H1 (cell line): ENCODE results near the gene PIK3R4. TPM values are rescaled to one million over a fixed set of nuclear protein-coding genes. Genes with fewer than 3 reads are reported as not detected.

Experiments
- CTCF ChIA-PET: fragments of 300-600 bp; sonication (Branson Sonifier 250); formaldehyde crosslinking; loops from one replicate; lab custom pipeline; 2021; ENCODE audit not compliant: partially characterized antibody; lab: Charles Lee
- POLR2A ChIA-PET: fragments of 300-600 bp; sonication (Branson Sonifier 250); formaldehyde crosslinking; loops from one replicate; lab custom pipeline; 2021; ENCODE audit warnings: inconsistent platforms; ENCODE audit not compliant: partially characterized antibody; lab: Charles Lee
- DNase-seq, 2 experiments: peaks; one replicate each; pipeline versions ENCODE4 v3.0.0 to v3.0.0-alpha.2; 2010 to 2022; ENCODE audit warnings: low spot score in 2 of 2, low read depth in 1 of 2, mixed read lengths in 1 of 2
- FAIRE-seq: peaks from 2 replicates; lab custom pipeline; 2011; peaks lifted over from hg19 to GRCh38; lab: Jason Lieb, UNC
- H2AFZ ChIP-seq: 2 replicates; pipeline ENCODE4 v1.8.1; 2012; ENCODE audit warnings: low read length, inconsistent platforms
- H2AK5ac ChIP-seq: 2 replicates; pipeline ENCODE4 v1.6.1; 2013; ENCODE audit warnings: low read depth, low read length
- H2BK120ac ChIP-seq: replicated peaks from 2 replicates; pipeline ENCODE3; 2013; ENCODE audit warnings: low read depth, low read length, inconsistent platforms
- H2BK12ac ChIP-seq: 2 replicates; pipeline ENCODE4 v1.6.1; 2013; ENCODE audit warnings: low read depth, low read length
- H2BK15ac ChIP-seq: 2 replicates; pipeline ENCODE4 v1.6.1; 2013; ENCODE audit warnings: low read length
- H2BK20ac ChIP-seq: 2 replicates; pipeline ENCODE4 v1.6.1; 2013; ENCODE audit warnings: low read length
- H2BK5ac ChIP-seq: 2 replicates; pipeline ENCODE4 v1.6.1; 2013; ENCODE audit warnings: low read depth, low read length
- H3K14ac ChIP-seq: 2 replicates; pipeline ENCODE4 v1.6.1; 2013; ENCODE audit warnings: inconsistent platforms; ENCODE audit not compliant: insufficient read length
- H3K18ac ChIP-seq: 2 replicates; pipeline ENCODE4 v1.6.1; 2013; ENCODE audit warnings: low read length; ENCODE audit errors: extremely low read depth
- H3K23ac ChIP-seq: 2 replicates; pipeline ENCODE4 v1.6.1; 2013; ENCODE audit warnings: inconsistent platforms; ENCODE audit not compliant: insufficient read length
- H3K23me2 ChIP-seq: 2 replicates; pipeline ENCODE4 v1.6.1; 2013; ENCODE audit warnings: low read depth, low read length
- H3K27ac ChIP-seq: 2 replicates; pipeline ENCODE4 v1.6.1; 2011; ENCODE audit warnings: low read depth, low read length, inconsistent platforms
- H3K27me3 ChIP-seq, 4 experiments: replicated peaks in 1 of 4; 1 replicate in 1 of 4; 2 replicates in 3 of 4; pipeline versions ENCODE4 v1.6.1 to v1.8.1; 2011 to 2013; ENCODE audit warnings: low read length in 3 of 4, mild to moderate bottlenecking in 3 of 4, inconsistent platforms in 2 of 4, mixed read lengths in 2 of 4, moderate library complexity in 1 of 4; ENCODE audit not compliant: control insufficient read depth in 3 of 4, insufficient read depth in 3 of 4; ENCODE audit errors: extremely low read depth in 1 of 4
- H3K36me3 ChIP-seq, 4 experiments: 2 replicates each; pipeline versions ENCODE4 v1.6.1 to v1.8.1; 2011 to 2013; ENCODE audit warnings: mild to moderate bottlenecking in 4 of 4, low read length in 3 of 4, moderate library complexity in 2 of 4, control low read depth in 1 of 4, inconsistent platforms in 1 of 4; ENCODE audit not compliant: insufficient read depth in 4 of 4, control insufficient read depth in 2 of 4
- H3K4ac ChIP-seq: replicated peaks from 2 replicates; pipeline ENCODE3; 2013; ENCODE audit warnings: low read length, low read depth, mixed read lengths, inconsistent platforms; ENCODE audit not compliant: insufficient read length
- H3K4me1 ChIP-seq, 4 experiments: replicated peaks in 1 of 4; 1 replicate in 1 of 4; 2 replicates in 3 of 4; pipeline versions ENCODE4 v1.6.1 to v1.8.1; 2011 to 2013; ENCODE audit warnings: low read length in 3 of 4, inconsistent platforms in 2 of 4, mixed read lengths in 1 of 4; ENCODE audit not compliant: insufficient read depth in 4 of 4, control insufficient read depth in 3 of 4
- H3K4me2 ChIP-seq, 2 experiments: 2 replicates each; pipeline versions ENCODE4 v1.6.1 to v1.8.1; 2011 to 2013; ENCODE audit warnings: low read depth in 2 of 2, low read length in 2 of 2, control low read depth in 1 of 2, inconsistent platforms in 1 of 2, mild to moderate bottlenecking in 1 of 2; ENCODE audit not compliant: insufficient read depth in 1 of 2
- H3K4me3 ChIP-seq, 4 experiments: fragments of 200-600, 300-600 bp in 1 of 4; sonication (generic), shearing (Covaris generic), sonication (Bioruptor Twin) in 1 of 4; 2 replicates each; pipeline versions ENCODE4 v1.5.1 to v1.8.1; 2011 to 2016; ENCODE audit warnings: low read length in 4 of 4, low read depth in 3 of 4, control low read depth in 2 of 4, inconsistent platforms in 2 of 4, mild to moderate bottlenecking in 2 of 4, mixed read lengths in 1 of 4, moderate library complexity in 1 of 4; ENCODE audit not compliant: insufficient read depth in 2 of 4; ENCODE audit errors: extremely low read depth in 1 of 4
- H3K56ac ChIP-seq: replicated peaks from 2 replicates; pipeline ENCODE3; 2013; ENCODE audit warnings: low read depth, mild to moderate bottlenecking, mixed read lengths, low read length, inconsistent platforms; ENCODE audit not compliant: insufficient read length
- H3K79me1 ChIP-seq: 2 replicates; pipeline ENCODE4 v1.6.1; 2013; ENCODE audit warnings: low read depth, low read length, control low read depth
- H3K79me2 ChIP-seq, 2 experiments: 2 replicates each; pipeline versions ENCODE4 v1.6.1 to v1.8.1; 2012 to 2013; ENCODE audit warnings: low read length in 2 of 2, mild to moderate bottlenecking in 2 of 2, inconsistent platforms in 1 of 2; ENCODE audit not compliant: insufficient read depth in 2 of 2, control insufficient read depth in 1 of 2
- H3K9ac ChIP-seq, 4 experiments: replicated peaks in 1 of 4; 1 replicate in 1 of 4; 2 replicates in 3 of 4; pipeline versions ENCODE4 v1.6.1 to v1.8.1; 2011 to 2013; ENCODE audit warnings: low read depth in 3 of 4, low read length in 3 of 4, control low read depth in 2 of 4, mild to moderate bottlenecking in 2 of 4, moderate library complexity in 2 of 4, inconsistent platforms in 1 of 4; ENCODE audit errors: extremely low read depth in 1 of 4
- H3K9me3 ChIP-seq, 2 experiments: 2 replicates each; pipeline versions ENCODE4 v1.6.1 to v1.8.1; 2012 to 2013; ENCODE audit warnings: mild to moderate bottlenecking in 2 of 2, moderate library complexity in 2 of 2, control low read depth in 1 of 2, inconsistent platforms in 1 of 2, low read depth in 1 of 2, low read length in 1 of 2, mixed read lengths in 1 of 2; ENCODE audit not compliant: insufficient read depth in 2 of 2
- H4K20me1 ChIP-seq, 2 experiments: replicated peaks in 1 of 2; 2 replicates each; pipeline versions ENCODE3 to v1.8.1; 2011 to 2013; ENCODE audit warnings: inconsistent platforms in 2 of 2, low read length in 2 of 2, mild to moderate bottlenecking in 1 of 2; ENCODE audit not compliant: insufficient read depth in 2 of 2, control insufficient read depth in 1 of 2
- H4K5ac ChIP-seq: 2 replicates; pipeline ENCODE4 v1.6.1; 2013; ENCODE audit warnings: low read length, low read depth, mixed read lengths, inconsistent platforms; ENCODE audit not compliant: insufficient read length
- H4K8ac ChIP-seq: 2 replicates; pipeline ENCODE4 v1.8.0; 2013; ENCODE audit warnings: mild to moderate bottlenecking, moderate library complexity, low read length, inconsistent platforms; ENCODE audit not compliant: insufficient read depth; ENCODE audit errors: extremely low read depth
- H4K91ac ChIP-seq: replicated peaks from 2 replicates; pipeline ENCODE3; 2013; ENCODE audit warnings: low read length, mixed read lengths, inconsistent platforms; ENCODE audit not compliant: insufficient read length
- EP300 ChIP-seq, 2 experiments: IDR thresholded peaks; 1 replicate in 1 of 2; 2 replicates in 1 of 2; pipeline ENCODE4 v1.6.1; 2011 to 2012; ENCODE audit warnings: low read depth in 2 of 2, low read length in 2 of 2, mild to moderate bottlenecking in 2 of 2, borderline replicate concordance in 1 of 2, inconsistent platforms in 1 of 2, moderate library complexity in 1 of 2
- FOSL1 ChIP-seq: IDR thresholded peaks from 2 replicates; pipeline ENCODE4 v1.6.1; 2011; ENCODE audit warnings: mild to moderate bottlenecking, low read depth, low read length, moderate library complexity; ENCODE audit not compliant: insufficient read depth
- MAFK ChIP-seq: IDR thresholded peaks from 2 replicates; pipeline ENCODE4 v1.6.1; 2012; ENCODE audit warnings: low read depth, mild to moderate bottlenecking, improper control_type of control experiment, low read length
- NRF1 ChIP-seq: IDR thresholded peaks from 2 replicates; pipeline ENCODE4 v1.6.1; 2011; ENCODE audit warnings: mild to moderate bottlenecking, low read depth, low read length, improper control_type of control experiment
- RBBP5 ChIP-seq: IDR thresholded peaks from 2 replicates; pipeline ENCODE4 v1.7.1; 2012; ENCODE audit warnings: low read depth, mild to moderate bottlenecking, inconsistent platforms, low read length, moderate library complexity, borderline replicate concordance
- RNF2 ChIP-seq: fragments of 200-900, 300-1000 bp; sonication (generic); IDR thresholded peaks from 2 replicates; pipeline ENCODE4 v1.7.1; 2016; ENCODE audit warnings: borderline replicate concordance, low read depth, mild to moderate bottlenecking, antibody characterized with exemption, low read length; ENCODE audit not compliant: poor library complexity, severe bottlenecking; ENCODE audit errors: missing control alignments
- TCF12 ChIP-seq: IDR thresholded peaks from 2 replicates; pipeline ENCODE4 v1.6.1; 2011; ENCODE audit warnings: low read depth, mild to moderate bottlenecking, low read length
- TEAD4 ChIP-seq: IDR thresholded peaks from 2 replicates; pipeline ENCODE4 v1.6.1; 2012; ENCODE audit warnings: low read depth, low read length, inconsistent platforms, mixed read lengths
- WGBS, 2 experiments: shearing (Covaris generic) in 1 of 2; methylation state at CpG; one replicate each; pipeline versions ENCODE4 v1.1.6 to v1.1.7; 2013 to 2015; ENCODE audit warnings: low lambda C conversion rate in 2 of 2, mixed read lengths in 2 of 2, inconsistent platforms in 1 of 2, low coverage in 1 of 2, missing lambda C conversion rate in 1 of 2; ENCODE audit not compliant: insufficient replicate concordance in 2 of 2, insufficient coverage in 1 of 2, insufficient read length in 1 of 2; ENCODE audit errors: extremely low coverage in 1 of 2, missing lambda C conversion rate in 1 of 2; 5-methylcytosine and 5-hydroxymethylcytosine counted together
- polyA plus RNA-seq, 7 experiments: library from polyadenylated mRNA; depleted of rRNA in 3 of 7; stranded (reverse) in 5 of 7; unstranded in 2 of 7; fragments of >200 nt in 5 of 7; fragments of 200-250 nt in 2 of 7; gene quantifications; 1 replicate in 5 of 7; 2 replicates in 1 of 7; 4 replicates in 1 of 7; pipeline versions ENCODE4 v1.2.1 to v1.2.3, GENCODE V29; 2011 to 2013; ENCODE audit warnings: missing spikeins in 2 of 7, mixed read lengths in 2 of 7
- total RNA-seq: library from RNA; stranded (reverse); fragmentation: NEBNext Ultra II Directional; extraction: Animal tissue kit (Norgen Biotek cat#: 25700); gene quantifications from 2 replicates; pipeline ENCODE4 v1.2.1, GENCODE V29; 2021
- TF ChIP-seq, protein P1 (sequence below): IDR thresholded peaks from 2 replicates; pipeline ENCODE4 v1.6.1; 2012; ENCODE audit warnings: inconsistent platforms

Gene PIK3R4
- total and polyA plus RNA-seq, 2 of the 8 experiments (the other 6 are each of a cell fraction or from before 2014, with no cell fraction given): 43.8 to 87.4 TPM

DNA sequence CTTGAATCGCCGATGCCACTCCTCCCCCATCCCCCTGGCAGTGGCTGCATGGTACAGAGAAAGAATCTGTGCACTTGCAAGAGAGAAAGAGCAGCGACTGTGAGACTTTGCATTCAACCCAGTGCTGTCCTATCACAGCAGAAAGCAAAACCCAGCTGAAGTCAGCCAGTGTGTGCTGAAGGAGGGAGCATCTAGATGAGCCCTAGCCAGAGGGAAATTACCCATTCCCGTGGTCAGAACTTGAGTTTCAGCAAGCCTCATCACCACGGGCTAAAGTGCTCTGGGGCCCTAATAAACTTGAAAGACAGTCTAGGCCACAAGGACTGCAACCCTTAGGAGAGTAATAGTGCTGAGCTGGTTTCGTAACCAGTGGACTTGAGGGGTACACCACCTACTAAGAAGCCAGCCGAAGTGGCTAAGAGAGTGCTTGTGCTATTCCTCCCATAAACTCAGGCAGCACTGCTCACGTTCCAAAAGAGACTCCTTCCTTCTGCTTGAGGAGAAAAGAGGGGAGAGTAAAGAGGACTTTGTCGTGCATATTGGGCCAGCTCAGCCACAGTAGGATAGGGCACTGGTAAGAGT lies 15.2 kb upstream of the PIK3R4 start:
- Histone ChIP-seq H3K27ac (no peak overlapping the region), H4K5ac (no peak overlapping the region), H3K23ac (no peak overlapping the region), H3K9ac (no peak overlapping the region), H2BK5ac (no peak overlapping the region), H2BK12ac (no peak overlapping the region), H3K14ac (no peak overlapping the region), H3K27me3 (no peaks in the 10 kb centered on the region), H3K23me2 (peaks cover 1% of the 10 kb centered on the region; the same call in 1 of the 2 replicates), H4K91ac (no peak overlapping the region), H4K20me1 (no peaks in the 10 kb centered on the region), H3K4me1 (no peaks in the 10 kb centered on the region), H3K18ac (no peak overlapping the region), H2BK20ac (no peak overlapping the region), H3K4me2 (no peak overlapping the region), H3K79me1 (no peaks in the 10 kb centered on the region), H3K4me3 (no peak overlapping the region), H3K56ac (no peak overlapping the region), H2AK5ac (no peak overlapping the region), H3K9me3 (no peaks in the 10 kb centered on the region), H3K79me2 (no peaks in the 10 kb centered on the region), H2BK120ac (no peak overlapping the region), H2BK15ac (0 out of 2 replicates have a peak overlapping the region, but pooled peaks have one; percentile 18), H3K36me3 (no peaks in the 10 kb centered on the region), H2AFZ (peak overlapping the region; percentile 49), H3K4ac (no peak overlapping the region), H4K8ac (0 out of 2 replicates have a peak overlapping the region, but pooled peaks have one; percentile 45)
- ChIA-PET CTCF (interaction anchor here (1.3 to 5.1 kb wide), 6 partner anchors 11 to 271 kb away, joined by 3 to 97 read pairs (median 4); partner anchors contain the start of gene ATP2C1), POLR2A (no interaction called here)
- FAIRE-seq (no peak), DNase-seq (no peak)
- 81% methylated on average over 9 of the region's 9 CpGs; no CpG with 5 or more reads in 1 of the 2 experiments for WGBS, 2 experiments
- TF ChIP-seq RNF2 (no peak), RBBP5 (no peak), MAFK (no peak), NRF1 (no peak), EP300 (IDR thresholded peaks at IDR 0.05; ENCODE audit: borderline replicate concordance in 1 of 2, low read depth in 2 of 2, low read length in 2 of 2) (no peak), FOSL1 (no peak), TCF12 (no peak), TEAD4 (no peak)
- TF ChIP-seq, protein P1, sequence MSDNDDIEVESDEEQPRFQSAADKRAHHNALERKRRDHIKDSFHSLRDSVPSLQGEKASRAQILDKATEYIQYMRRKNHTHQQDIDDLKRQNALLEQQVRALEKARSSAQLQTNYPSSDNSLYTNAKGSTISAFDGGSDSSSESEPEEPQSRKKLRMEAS: no peak
